H9 (cell line): ENCODE results near the gene LRP1B. TPM values are rescaled to one million over a fixed set of nuclear protein-coding genes. Genes with fewer than 3 reads are reported as not detected.

Source experiments
- DNase-seq: peaks from one replicate; pipeline ENCODE4 v3.0.0-alpha.2; 2017
- H2AFZ ChIP-seq: one replicate; pipeline ENCODE4 v1.6.1; 2013; ENCODE audit warnings: mild to moderate bottlenecking, low read length, control low read depth, moderate library complexity
- H2AK5ac ChIP-seq: 2 replicates; pipeline ENCODE4 v1.6.1; 2013; ENCODE audit warnings: low read length, control low read depth, mixed read lengths; ENCODE audit not compliant: insufficient read length
- H2BK120ac ChIP-seq: one replicate; pipeline ENCODE4 v1.6.1; 2013; ENCODE audit warnings: low read depth, mild to moderate bottlenecking, low read length, control low read depth, inconsistent platforms; ENCODE audit not compliant: poor library complexity, severe bottlenecking
- H2BK12ac ChIP-seq: 2 replicates; pipeline ENCODE4 v1.6.1; 2013; ENCODE audit warnings: low read length, control low read depth, mixed read lengths, low read depth; ENCODE audit not compliant: insufficient read length
- H2BK15ac ChIP-seq: 2 replicates; pipeline ENCODE4 v1.6.1; 2013; ENCODE audit warnings: low read depth, low read length, control low read depth
- H2BK20ac ChIP-seq: one replicate; pipeline ENCODE4 v1.6.1; 2013; ENCODE audit warnings: low read depth, mild to moderate bottlenecking, low read length, control low read depth, inconsistent platforms; ENCODE audit not compliant: poor library complexity, severe bottlenecking
- H2BK5ac ChIP-seq: 2 replicates; pipeline ENCODE4 v1.6.1; 2013; ENCODE audit warnings: low read length, control low read depth, mixed read lengths; ENCODE audit not compliant: insufficient read length
- H3K14ac ChIP-seq: 2 replicates; pipeline ENCODE4 v1.6.1; 2013; ENCODE audit warnings: low read length, control low read depth; ENCODE audit not compliant: insufficient read depth
- H3K18ac ChIP-seq: 2 replicates; pipeline ENCODE4 v1.6.1; 2013; ENCODE audit warnings: low read depth, mild to moderate bottlenecking, mixed read lengths, low read length, control low read depth; ENCODE audit not compliant: insufficient read length
- H3K23ac ChIP-seq: 2 replicates; pipeline ENCODE4 v1.6.1; 2013; ENCODE audit warnings: low read length, control low read depth, mixed read lengths, low read depth; ENCODE audit not compliant: insufficient read length
- H3K23me2 ChIP-seq: 2 replicates; pipeline ENCODE4 v1.6.1; 2013; ENCODE audit warnings: low read depth, mild to moderate bottlenecking, mixed read lengths, low read length, control low read depth; ENCODE audit not compliant: insufficient read length, poor library complexity, severe bottlenecking
- H3K27ac ChIP-seq: 2 replicates; pipeline ENCODE4 v1.5.1; 2013; ENCODE audit warnings: low read length, control low read depth, mixed read lengths, low read depth; ENCODE audit not compliant: insufficient read length
- H3K27me3 ChIP-seq: 2 replicates; pipeline ENCODE4 v1.6.1; 2013; ENCODE audit warnings: low read length, control low read depth, inconsistent platforms; ENCODE audit not compliant: insufficient read depth
- H3K4ac ChIP-seq: 2 replicates; pipeline ENCODE4 v1.6.1; 2013; ENCODE audit warnings: low read depth, mild to moderate bottlenecking, control low read depth, inconsistent platforms, low read length, moderate library complexity
- H3K4me1 ChIP-seq: 2 replicates; pipeline ENCODE4 v1.6.1; 2013; ENCODE audit warnings: low read length, control low read depth, inconsistent platforms; ENCODE audit not compliant: insufficient read depth
- H3K4me2 ChIP-seq: 2 replicates; pipeline ENCODE4 v1.6.1; 2013; ENCODE audit warnings: low read length, control low read depth, mixed read lengths; ENCODE audit not compliant: insufficient read length, insufficient read depth
- H3K56ac ChIP-seq: 2 replicates; pipeline ENCODE4 v1.6.1; 2013; ENCODE audit warnings: low read depth, mild to moderate bottlenecking, mixed read lengths, low read length, control low read depth; ENCODE audit not compliant: insufficient read length
- H3K79me1 ChIP-seq: 2 replicates; pipeline ENCODE4 v1.6.1; 2013; ENCODE audit warnings: low read depth, mild to moderate bottlenecking, moderate library complexity, low read length, control low read depth, inconsistent platforms; ENCODE audit not compliant: insufficient read depth, poor library complexity, severe bottlenecking
- H3K79me2 ChIP-seq: 2 replicates; pipeline ENCODE4 v1.6.1; 2013; ENCODE audit warnings: low read length, control low read depth, inconsistent platforms; ENCODE audit not compliant: insufficient read depth
- H3K9ac ChIP-seq: 2 replicates; pipeline ENCODE4 v1.6.1; 2013; ENCODE audit warnings: low read length, control low read depth, mixed read lengths; ENCODE audit not compliant: insufficient read length; ENCODE audit errors: extremely low read depth
- H3K9me3 ChIP-seq: one replicate; pipeline ENCODE4 v1.6.1; 2013; ENCODE audit warnings: low read depth, low read length, inconsistent platforms; ENCODE audit not compliant: control insufficient read depth
- H3T11ph ChIP-seq: one replicate; pipeline ENCODE4 v1.6.1; 2013; ENCODE audit warnings: mild to moderate bottlenecking, low read length, control low read depth, inconsistent platforms
- H4K20me1 ChIP-seq: one replicate; pipeline ENCODE4 v1.6.1; 2013; ENCODE audit not compliant: control insufficient read depth, insufficient read length, insufficient read depth
- H4K5ac ChIP-seq: 2 replicates; pipeline ENCODE4 v1.6.1; 2013; ENCODE audit warnings: low read depth, mild to moderate bottlenecking, mixed read lengths, low read length, control low read depth; ENCODE audit not compliant: insufficient read length
- H4K8ac ChIP-seq: replicated peaks from 2 replicates; pipeline ENCODE4 v1.6.1; 2013; ENCODE audit warnings: low read length, control low read depth, mixed read lengths, low read depth; ENCODE audit not compliant: insufficient read length
- H4K91ac ChIP-seq: 2 replicates; pipeline ENCODE4 v1.6.1; 2013; ENCODE audit warnings: low read depth, mild to moderate bottlenecking, moderate library complexity, mixed read lengths, low read length, control low read depth; ENCODE audit not compliant: insufficient read length
- H3K27ac Mint-ChIP-seq, 3 experiments: 2 replicates in 2 of 3; 3 replicates in 1 of 3; pipeline ENCODE4 v1.8.0; 2020 to 2021; ENCODE audit warnings: mixed read lengths in 3 of 3, mild to moderate bottlenecking in 1 of 3, moderate library complexity in 1 of 3
- H3K27me3 Mint-ChIP-seq: 2 replicates; pipeline ENCODE4 v1.8.0; 2021; ENCODE audit warnings: low read depth, mild to moderate bottlenecking, moderate library complexity, mixed read lengths
- H3K36me3 Mint-ChIP-seq, 3 experiments: 2 replicates in 2 of 3; 3 replicates in 1 of 3; pipeline ENCODE4 v1.8.0; 2020 to 2021; ENCODE audit warnings: low read depth in 3 of 3, mixed read lengths in 3 of 3; ENCODE audit not compliant: insufficient read depth in 1 of 3
- H3K4me1 Mint-ChIP-seq, 2 experiments: 2 replicates each; pipeline ENCODE4 v1.8.0; 2020; ENCODE audit warnings: mixed read lengths in 2 of 2
- H3K4me3 Mint-ChIP-seq, 2 experiments: 2 replicates in 1 of 2; 3 replicates in 1 of 2; pipeline ENCODE4 v1.8.0; 2020 to 2021; ENCODE audit warnings: mild to moderate bottlenecking in 2 of 2, mixed read lengths in 2 of 2, moderate library complexity in 1 of 2
- H3K9me3 Mint-ChIP-seq, 2 experiments: 2 replicates in 1 of 2; 3 replicates in 1 of 2; pipeline ENCODE4 v1.8.0; 2020; ENCODE audit warnings: mild to moderate bottlenecking in 2 of 2, mixed read lengths in 2 of 2, moderate library complexity in 1 of 2
- WGBS: extraction: QIAGEN DNeasy Blood & Tissue Kit; methylation state at CpG from one replicate; pipeline ENCODE4 v1.1.7; 2013; ENCODE audit warnings: missing lambda C conversion rate, low lambda C conversion rate, mixed read lengths; ENCODE audit not compliant: insufficient read length; ENCODE audit errors: extremely low coverage; 5-methylcytosine and 5-hydroxymethylcytosine counted together
- total RNA-seq: library from RNA; stranded (reverse); gene quantifications from 2 replicates; pipeline ENCODE4 v1.2.1, GENCODE V29; 2021
- TF ChIP-seq, protein P1 (sequence below): fragments of 200-600 bp; sonication (generic); conservative IDR thresholded peaks from 3 replicates; pipeline ENCODE4 v1.8.0; 2021; ENCODE audit warnings: antibody characterized with exemption, mild to moderate bottlenecking

The LRP1B gene
- total RNA-seq, 1 experiment from 2014 or later = not detected

GRCh38 chr2:141590620-141591019 is 540.2 kb downstream of the LRP1B start:
- Histone ChIP-seq H3K79me1 (no peaks in the 10 kb centered on the region), H3T11ph (no peak overlapping the region), H3K79me2 (no peaks in the 10 kb centered on the region), H2BK12ac (no peak overlapping the region), H3K27me3 (no peaks in the 10 kb centered on the region), H3K4ac (no peak overlapping the region), H2AFZ (no peak overlapping the region), H3K23me2 (no peaks in the 10 kb centered on the region), H4K20me1 (no peaks in the 10 kb centered on the region), H3K56ac (no peak overlapping the region), H3K9ac (no peak overlapping the region), H4K91ac (no peak overlapping the region), H4K8ac (no peak overlapping the region), H3K4me2 (no peak overlapping the region), H3K14ac (no peak overlapping the region), H3K18ac (no peak overlapping the region), H2BK20ac (no peak overlapping the region), H2AK5ac (no peak overlapping the region), H3K4me1 (no peaks in the 10 kb centered on the region), H2BK15ac (no peak overlapping the region), H3K9me3 (peaks cover 6% of the 10 kb centered on the region), H2BK5ac (no peak overlapping the region), H3K27ac (no peak overlapping the region), H3K23ac (no peak overlapping the region), H2BK120ac (no peak overlapping the region), H4K5ac (no peak overlapping the region)
- no peaks in the 10 kb centered on the region for H3K27me3 Mint-ChIP-seq
- H3K4me1 Mint-ChIP-seq = peaks cover 0 to 6% of the 10 kb centered on the region in 2 experiments; a peak in 2 of 4 replicates
- no CpG with 5 or more reads among the region's 5 CpGs for WGBS
- H3K4me3 Mint-ChIP-seq = no peak overlapping the region
- TF ChIP-seq, protein P1, sequence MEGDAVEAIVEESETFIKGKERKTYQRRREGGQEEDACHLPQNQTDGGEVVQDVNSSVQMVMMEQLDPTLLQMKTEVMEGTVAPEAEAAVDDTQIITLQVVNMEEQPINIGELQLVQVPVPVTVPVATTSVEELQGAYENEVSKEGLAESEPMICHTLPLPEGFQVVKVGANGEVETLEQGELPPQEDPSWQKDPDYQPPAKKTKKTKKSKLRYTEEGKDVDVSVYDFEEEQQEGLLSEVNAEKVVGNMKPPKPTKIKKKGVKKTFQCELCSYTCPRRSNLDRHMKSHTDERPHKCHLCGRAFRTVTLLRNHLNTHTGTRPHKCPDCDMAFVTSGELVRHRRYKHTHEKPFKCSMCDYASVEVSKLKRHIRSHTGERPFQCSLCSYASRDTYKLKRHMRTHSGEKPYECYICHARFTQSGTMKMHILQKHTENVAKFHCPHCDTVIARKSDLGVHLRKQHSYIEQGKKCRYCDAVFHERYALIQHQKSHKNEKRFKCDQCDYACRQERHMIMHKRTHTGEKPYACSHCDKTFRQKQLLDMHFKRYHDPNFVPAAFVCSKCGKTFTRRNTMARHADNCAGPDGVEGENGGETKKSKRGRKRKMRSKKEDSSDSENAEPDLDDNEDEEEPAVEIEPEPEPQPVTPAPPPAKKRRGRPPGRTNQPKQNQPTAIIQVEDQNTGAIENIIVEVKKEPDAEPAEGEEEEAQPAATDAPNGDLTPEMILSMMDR = no peak
- H3K36me3 Mint-ChIP-seq = peaks cover 3 to 21% (median 9%) of the 10 kb centered on the region in 3 experiments; a peak in 5 of 7 replicates
- H3K9me3 Mint-ChIP-seq = peaks cover 10 to 11% of the 10 kb centered on the region in 2 experiments; a peak in 4 of 5 replicates
- peak overlapping the region in 2 of 3 experiments; percentile 3 to 26; a peak in 2 of 7 replicates for H3K27ac Mint-ChIP-seq
- no peak for DNase-seq
